HCT116 (cell line): ENCODE data around the gene CCR7. TPM values are rescaled to one million over a fixed set of nuclear protein-coding genes. Genes with fewer than 3 reads are reported as not detected.

Experiments used
- ATAC-seq: fragments of 200-7000 bp; cut with Tn5 transposase; 2 replicates; pipeline ENCODE4 v1.9.1; 2020; ENCODE audit warnings: mild to moderate bottlenecking, moderate library complexity
- BruUV-seq: library from RNA; stranded (reverse); fragments of 400-500 nt; replicated peaks from 2 replicates; lab custom pipeline; 2021; lab: Mats Ljungman, UMichigan
- CTCF ChIA-PET: fragments of 300-600 bp; sonication (Branson Sonifier 250); formaldehyde crosslinking; loops from one replicate; lab custom pipeline; 2021; ENCODE audit warnings: antibody characterized with exemption; lab: Charles Lee
- POLR2A ChIA-PET: fragments of 300-600, 350-600 bp; sonication (Branson Sonifier 250); formaldehyde crosslinking; loops from one replicate; lab custom pipeline; 2021; ENCODE audit warnings: antibody characterized with exemption; lab: Charles Lee
- RAD21 ChIA-PET, 2 experiments: fragments of 300-600 bp; sonication (Branson Sonifier 250); formaldehyde crosslinking; loops; one replicate each; lab custom pipeline; 2023; ENCODE audit warnings: low total read pairs in 2 of 2; ENCODE audit not compliant: uncharacterized antibody in 2 of 2, unreplicated experiment in 2 of 2, low non-redundant PET in 1 of 2; lab: Charles Lee
- DNase-seq: peaks from one replicate; pipeline ENCODE4 v3.0.0-alpha.2; 2010; ENCODE audit warnings: low read depth, low spot score
- H2AFZ ChIP-seq: fragments of 200-600 bp; shearing (Covaris generic), sonication (generic); 2 replicates; pipeline ENCODE4 v1.6.1; 2017; ENCODE audit warnings: low read depth, mixed run types, mixed read lengths, antibody characterized with exemption, low read length; ENCODE audit not compliant: poor library complexity, severe bottlenecking
- H3K27ac ChIP-seq: 2 replicates; pipeline ENCODE4 v1.5.1; 2012; ENCODE audit warnings: low read depth, low read length
- H3K27me3 ChIP-seq: fragments of 200-600 bp; sonication (generic); 2 replicates; pipeline ENCODE4 v1.6.1; 2016; ENCODE audit warnings: mixed run types, low read length, mixed read lengths; ENCODE audit not compliant: insufficient read depth
- H3K36me3 ChIP-seq, 2 experiments: fragments of 200-500 bp in 1 of 2; fragments of 200-600 bp in 1 of 2; sonication (Bioruptor generic) in 1 of 2; sonication (generic) in 1 of 2; 2 replicates each; pipeline versions ENCODE4 v1.5.1 to v1.6.1; 2014 to 2016; ENCODE audit warnings: low read length in 2 of 2, inconsistent platforms in 1 of 2, mixed read lengths in 1 of 2, mixed run types in 1 of 2; ENCODE audit not compliant: insufficient read depth in 2 of 2, control insufficient read depth in 1 of 2
- H3K4me1 ChIP-seq, 2 experiments: fragments of 200-600 bp in 1 of 2; sonication (generic) in 1 of 2; 2 replicates each; pipeline versions ENCODE4 v1.5.1 to v1.6.1; 2012 to 2017; ENCODE audit warnings: low read length in 2 of 2, inconsistent platforms in 1 of 2, mild to moderate bottlenecking in 1 of 2, mixed read lengths in 1 of 2, mixed run types in 1 of 2, moderate library complexity in 1 of 2; ENCODE audit not compliant: insufficient read depth in 2 of 2, control insufficient read depth in 1 of 2
- H3K4me2 ChIP-seq: fragments of 200-600 bp; sonication (generic); 2 replicates; pipeline ENCODE4 v1.6.1; 2017; ENCODE audit warnings: mixed run types, low read length, mixed read lengths
- H3K4me3 ChIP-seq, 2 experiments: fragments of 200-600 bp in 1 of 2; sonication (generic) in 1 of 2; replicated peaks in 1 of 2; 2 replicates each; pipeline ENCODE4 v1.5.1; 2011 to 2016; ENCODE audit warnings: low read length in 2 of 2, control low read depth in 1 of 2, low read depth in 1 of 2, mild to moderate bottlenecking in 1 of 2, mixed read lengths in 1 of 2, mixed run types in 1 of 2
- H3K79me2 ChIP-seq: fragments of 200-600 bp; sonication (generic); 2 replicates; pipeline ENCODE4 v1.6.1; 2017; ENCODE audit warnings: mild to moderate bottlenecking, mixed run types, low read length, moderate library complexity, mixed read lengths; ENCODE audit not compliant: insufficient read depth
- H3K9ac ChIP-seq: fragments of 200-600 bp; sonication (generic); 2 replicates; pipeline ENCODE4 v1.6.1; 2016; ENCODE audit warnings: low read length, mixed read lengths
- H3K9me2 ChIP-seq: fragments of 200-600 bp; sonication (generic), shearing (Covaris generic); 2 replicates; pipeline ENCODE4 v1.6.1; 2017; ENCODE audit warnings: mixed run types, mild to moderate bottlenecking, moderate library complexity; ENCODE audit not compliant: insufficient read depth
- H3K9me3 ChIP-seq, 2 experiments: fragments of 200-500 bp in 1 of 2; fragments of 200-600 bp in 1 of 2; sonication (Bioruptor generic) in 1 of 2; sonication (generic) in 1 of 2; 2 replicates each; pipeline ENCODE4 v1.6.1; 2014 to 2017; ENCODE audit warnings: low read length in 2 of 2, mixed read lengths in 2 of 2, inconsistent platforms in 1 of 2, low read depth in 1 of 2, mild to moderate bottlenecking in 1 of 2, mixed run types in 1 of 2, moderate library complexity in 1 of 2; ENCODE audit not compliant: control insufficient read depth in 1 of 2, insufficient read depth in 1 of 2
- H4K20me1 ChIP-seq: fragments of 200-600 bp; sonication (generic), shearing (Covaris generic); 2 replicates; pipeline ENCODE4 v1.6.1; 2017; ENCODE audit warnings: mixed run types, mild to moderate bottlenecking, moderate library complexity; ENCODE audit not compliant: insufficient read depth
- CEBPB ChIP-seq: IDR thresholded peaks from 2 replicates; pipeline ENCODE4 v1.6.1; 2012; ENCODE audit warnings: low read depth
- POLR2AphosphoS5 ChIP-seq: IDR thresholded peaks from 2 replicates; pipeline ENCODE4 v1.6.1; 2011; ENCODE audit warnings: mild to moderate bottlenecking, low read depth, low read length, moderate library complexity
- RAD21 ChIP-seq: IDR thresholded peaks from 2 replicates; pipeline ENCODE4 v1.6.1; 2012; ENCODE audit warnings: low read depth, mild to moderate bottlenecking
- intact Hi-C: fragments of 100-400 bp; cut with micrococcal nuclease; formaldehyde crosslinking; loops from 2 replicates; pipeline ENCODE4 v1.10.0; 2022
- total RNA-seq: library from RNA; stranded (reverse); gene quantifications from one replicate; pipeline ENCODE4 v1.2.1, GENCODE V29; 2021; ENCODE audit not compliant: unreplicated experiment
- TF ChIP-seq, protein P1 (sequence below), 3 experiments: fragments of 200-600 bp in 1 of 3; sonication (generic) in 1 of 3; IDR thresholded peaks in 2 of 3; conservative IDR thresholded peaks in 1 of 3; 2 replicates each; pipeline ENCODE4 v1.5.1; 2012 to 2017; ENCODE audit warnings: low read depth in 2 of 3, low read length in 2 of 3, antibody characterized with exemption in 1 of 3, borderline replicate concordance in 1 of 3, control low read depth in 1 of 3, mild to moderate bottlenecking in 1 of 3, mixed read lengths in 1 of 3, mixed run types in 1 of 3, moderate library complexity in 1 of 3; ENCODE audit not compliant: insufficient read depth in 1 of 3
- TF ChIP-seq, protein P2 (sequence below): IDR thresholded peaks from 2 replicates; pipeline ENCODE4 v1.6.1; 2011; ENCODE audit warnings: mild to moderate bottlenecking, low read length, moderate library complexity; ENCODE audit not compliant: insufficient replicate concordance; ENCODE audit errors: extremely low read depth
- TF ChIP-seq, protein P3 (sequence below): IDR thresholded peaks from 2 replicates; pipeline ENCODE4 v1.6.1; 2012; ENCODE audit warnings: low read depth

Gene CCR7
- total RNA-seq, 1 experiment from 2014 or later, result 0.69 TPM

DNA sequence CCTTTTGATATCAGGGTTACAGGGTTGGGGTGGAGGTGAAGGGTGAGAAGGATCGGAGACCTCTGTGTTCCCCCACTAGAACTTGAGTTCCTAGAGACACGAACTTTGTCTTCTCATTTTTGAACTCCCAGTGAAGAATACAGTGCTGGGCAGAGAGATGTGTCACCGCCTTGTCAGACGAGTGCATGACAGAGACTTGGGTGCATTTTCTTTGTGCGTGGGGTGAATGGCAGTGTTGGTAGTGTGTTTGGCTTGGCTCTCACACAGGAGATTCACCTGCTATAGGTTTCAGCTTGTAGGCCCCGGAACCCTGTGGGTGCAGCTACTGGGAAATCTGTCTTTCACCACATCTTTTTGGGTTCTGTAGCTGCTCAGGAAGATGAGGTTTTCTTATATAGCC lies 40.0 kb upstream of the CCR7 start:
- no peak overlapping the region for H3K9ac ChIP-seq
- peaks cover 8 to 12% of the 10 kb centered on the region in 2 experiments for H3K4me1 ChIP-seq
- no peaks in the 10 kb centered on the region for H3K27me3 ChIP-seq
- no peak overlapping the region for H3K4me2 ChIP-seq
- POLR2A ChIA-PET, result no interaction called here
- TF ChIP-seq RAD21 (no peak), POLR2AphosphoS5 (no peak), CEBPB (no peak)
- TF ChIP-seq, protein P1, sequence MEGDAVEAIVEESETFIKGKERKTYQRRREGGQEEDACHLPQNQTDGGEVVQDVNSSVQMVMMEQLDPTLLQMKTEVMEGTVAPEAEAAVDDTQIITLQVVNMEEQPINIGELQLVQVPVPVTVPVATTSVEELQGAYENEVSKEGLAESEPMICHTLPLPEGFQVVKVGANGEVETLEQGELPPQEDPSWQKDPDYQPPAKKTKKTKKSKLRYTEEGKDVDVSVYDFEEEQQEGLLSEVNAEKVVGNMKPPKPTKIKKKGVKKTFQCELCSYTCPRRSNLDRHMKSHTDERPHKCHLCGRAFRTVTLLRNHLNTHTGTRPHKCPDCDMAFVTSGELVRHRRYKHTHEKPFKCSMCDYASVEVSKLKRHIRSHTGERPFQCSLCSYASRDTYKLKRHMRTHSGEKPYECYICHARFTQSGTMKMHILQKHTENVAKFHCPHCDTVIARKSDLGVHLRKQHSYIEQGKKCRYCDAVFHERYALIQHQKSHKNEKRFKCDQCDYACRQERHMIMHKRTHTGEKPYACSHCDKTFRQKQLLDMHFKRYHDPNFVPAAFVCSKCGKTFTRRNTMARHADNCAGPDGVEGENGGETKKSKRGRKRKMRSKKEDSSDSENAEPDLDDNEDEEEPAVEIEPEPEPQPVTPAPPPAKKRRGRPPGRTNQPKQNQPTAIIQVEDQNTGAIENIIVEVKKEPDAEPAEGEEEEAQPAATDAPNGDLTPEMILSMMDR (IDR thresholded peaks at IDR 0.05 in 2 of 3, conservative IDR thresholded peaks at IDR 0.05 in 1 of 3; ENCODE audit: borderline replicate concordance in 1 of 3, insufficient read depth in 1 of 3, low read depth in 2 of 3, low read length in 2 of 3), result no peak
- TF ChIP-seq, protein P2, sequence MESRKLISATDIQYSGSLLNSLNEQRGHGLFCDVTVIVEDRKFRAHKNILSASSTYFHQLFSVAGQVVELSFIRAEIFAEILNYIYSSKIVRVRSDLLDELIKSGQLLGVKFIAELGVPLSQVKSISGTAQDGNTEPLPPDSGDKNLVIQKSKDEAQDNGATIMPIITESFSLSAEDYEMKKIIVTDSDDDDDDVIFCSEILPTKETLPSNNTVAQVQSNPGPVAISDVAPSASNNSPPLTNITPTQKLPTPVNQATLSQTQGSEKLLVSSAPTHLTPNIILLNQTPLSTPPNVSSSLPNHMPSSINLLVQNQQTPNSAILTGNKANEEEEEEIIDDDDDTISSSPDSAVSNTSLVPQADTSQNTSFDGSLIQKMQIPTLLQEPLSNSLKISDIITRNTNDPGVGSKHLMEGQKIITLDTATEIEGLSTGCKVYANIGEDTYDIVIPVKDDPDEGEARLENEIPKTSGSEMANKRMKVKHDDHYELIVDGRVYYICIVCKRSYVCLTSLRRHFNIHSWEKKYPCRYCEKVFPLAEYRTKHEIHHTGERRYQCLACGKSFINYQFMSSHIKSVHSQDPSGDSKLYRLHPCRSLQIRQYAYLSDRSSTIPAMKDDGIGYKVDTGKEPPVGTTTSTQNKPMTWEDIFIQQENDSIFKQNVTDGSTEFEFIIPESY, result no peak
- TF ChIP-seq, protein P3, sequence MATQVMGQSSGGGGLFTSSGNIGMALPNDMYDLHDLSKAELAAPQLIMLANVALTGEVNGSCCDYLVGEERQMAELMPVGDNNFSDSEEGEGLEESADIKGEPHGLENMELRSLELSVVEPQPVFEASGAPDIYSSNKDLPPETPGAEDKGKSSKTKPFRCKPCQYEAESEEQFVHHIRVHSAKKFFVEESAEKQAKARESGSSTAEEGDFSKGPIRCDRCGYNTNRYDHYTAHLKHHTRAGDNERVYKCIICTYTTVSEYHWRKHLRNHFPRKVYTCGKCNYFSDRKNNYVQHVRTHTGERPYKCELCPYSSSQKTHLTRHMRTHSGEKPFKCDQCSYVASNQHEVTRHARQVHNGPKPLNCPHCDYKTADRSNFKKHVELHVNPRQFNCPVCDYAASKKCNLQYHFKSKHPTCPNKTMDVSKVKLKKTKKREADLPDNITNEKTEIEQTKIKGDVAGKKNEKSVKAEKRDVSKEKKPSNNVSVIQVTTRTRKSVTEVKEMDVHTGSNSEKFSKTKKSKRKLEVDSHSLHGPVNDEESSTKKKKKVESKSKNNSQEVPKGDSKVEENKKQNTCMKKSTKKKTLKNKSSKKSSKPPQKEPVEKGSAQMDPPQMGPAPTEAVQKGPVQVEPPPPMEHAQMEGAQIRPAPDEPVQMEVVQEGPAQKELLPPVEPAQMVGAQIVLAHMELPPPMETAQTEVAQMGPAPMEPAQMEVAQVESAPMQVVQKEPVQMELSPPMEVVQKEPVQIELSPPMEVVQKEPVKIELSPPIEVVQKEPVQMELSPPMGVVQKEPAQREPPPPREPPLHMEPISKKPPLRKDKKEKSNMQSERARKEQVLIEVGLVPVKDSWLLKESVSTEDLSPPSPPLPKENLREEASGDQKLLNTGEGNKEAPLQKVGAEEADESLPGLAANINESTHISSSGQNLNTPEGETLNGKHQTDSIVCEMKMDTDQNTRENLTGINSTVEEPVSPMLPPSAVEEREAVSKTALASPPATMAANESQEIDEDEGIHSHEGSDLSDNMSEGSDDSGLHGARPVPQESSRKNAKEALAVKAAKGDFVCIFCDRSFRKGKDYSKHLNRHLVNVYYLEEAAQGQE, result no peak
- intact Hi-C loops, result no loop called here
- H3K27ac ChIP-seq, result no peak overlapping the region
- no peaks in the 10 kb centered on the region for H3K79me2 ChIP-seq
- no peaks in the 10 kb centered on the region for H3K9me3 ChIP-seq
- no peaks in the 10 kb centered on the region for H3K9me2 ChIP-seq
- no peaks in the 10 kb centered on the region for H4K20me1 ChIP-seq
- no TSS peak for BruUV-seq
- ATAC-seq, result no peak
- H3K36me3 ChIP-seq, result no peaks in the 10 kb centered on the region
- DNase-seq, result no peak
- CTCF ChIA-PET, result interaction anchor here (1.7 kb wide), 1 partner anchor 14 kb away, joined by 6 read pairs; no protein-coding TSS in a partner anchor
- RAD21 ChIA-PET, result no interaction called here
- no peak overlapping the region for H3K4me3 ChIP-seq
- no peak overlapping the region for H2AFZ ChIP-seq
